Spleen (tissue), 7 donors: ENCODE results near the gene HCAR3.

Experiments
- POLR2A ChIP-seq, 3 donors: fragments of 450-650 bp; IDR thresholded peaks; one replicate each; pipeline ENCODE4 v1.5.1; 2017; ENCODE audit warnings: antibody characterized with exemption in 3 of 3, mild to moderate bottlenecking in 1 of 3
- TF ChIP-seq, protein P1 (sequence below), 11 experiments: fragments of 200-600 bp in 7 of 11; fragments of 450-650 bp in 4 of 11; sonication (generic) in 4 of 11; IDR thresholded peaks in 8 of 11; conservative IDR thresholded peaks in 3 of 11; 1 replicate in 7 of 11; 2 replicates in 4 of 11; pipeline versions ENCODE4 v1.4.0 to v1.8.0; 2016 to 2021; ENCODE audit warnings: antibody characterized with exemption in 11 of 11, inconsistent platforms in 4 of 11, mild to moderate bottlenecking in 1 of 11
- donor health status: DM: no; HTN: no; CAD: no; lungs with moderate emphysema.
- donor health status: DM: no; HTN: no; CAD: no.
- donor health status: DM: no; HTN: no; CAD: no.

DNA sequence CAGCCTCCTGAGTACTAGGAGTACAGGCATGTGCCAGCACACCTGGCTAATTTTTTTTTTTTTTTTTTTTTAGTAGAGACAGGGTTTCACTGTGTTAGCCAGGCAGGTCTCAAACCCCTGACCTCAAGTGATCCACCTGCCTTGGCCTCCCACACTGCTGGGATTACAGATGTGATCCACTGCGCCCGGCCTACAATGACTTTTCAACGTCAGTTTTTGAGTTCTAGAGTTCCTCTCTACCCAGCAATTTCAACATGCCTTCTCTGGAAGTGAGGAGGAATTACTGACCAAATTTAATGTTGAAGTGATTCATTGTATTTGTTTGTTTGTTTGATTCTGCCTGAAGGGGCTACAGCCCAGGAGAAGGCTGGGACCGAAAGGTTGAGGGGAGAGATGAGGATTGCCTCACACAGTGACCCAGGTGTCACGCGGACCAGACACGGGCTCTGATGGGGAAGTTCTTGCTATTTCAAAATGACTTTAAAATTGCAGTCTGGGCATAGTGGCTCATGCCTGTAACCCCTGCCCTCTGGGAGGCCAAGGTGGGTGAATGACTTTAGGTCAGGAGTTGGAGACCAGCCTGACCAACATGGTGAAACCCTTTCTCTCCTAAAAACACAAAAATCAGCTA lies 27.4 kb upstream of the HCAR3 start:
- no peak for TF ChIP-seq POLR2A (IDR thresholded peaks at IDR 0.05)
- TF ChIP-seq, protein P1, sequence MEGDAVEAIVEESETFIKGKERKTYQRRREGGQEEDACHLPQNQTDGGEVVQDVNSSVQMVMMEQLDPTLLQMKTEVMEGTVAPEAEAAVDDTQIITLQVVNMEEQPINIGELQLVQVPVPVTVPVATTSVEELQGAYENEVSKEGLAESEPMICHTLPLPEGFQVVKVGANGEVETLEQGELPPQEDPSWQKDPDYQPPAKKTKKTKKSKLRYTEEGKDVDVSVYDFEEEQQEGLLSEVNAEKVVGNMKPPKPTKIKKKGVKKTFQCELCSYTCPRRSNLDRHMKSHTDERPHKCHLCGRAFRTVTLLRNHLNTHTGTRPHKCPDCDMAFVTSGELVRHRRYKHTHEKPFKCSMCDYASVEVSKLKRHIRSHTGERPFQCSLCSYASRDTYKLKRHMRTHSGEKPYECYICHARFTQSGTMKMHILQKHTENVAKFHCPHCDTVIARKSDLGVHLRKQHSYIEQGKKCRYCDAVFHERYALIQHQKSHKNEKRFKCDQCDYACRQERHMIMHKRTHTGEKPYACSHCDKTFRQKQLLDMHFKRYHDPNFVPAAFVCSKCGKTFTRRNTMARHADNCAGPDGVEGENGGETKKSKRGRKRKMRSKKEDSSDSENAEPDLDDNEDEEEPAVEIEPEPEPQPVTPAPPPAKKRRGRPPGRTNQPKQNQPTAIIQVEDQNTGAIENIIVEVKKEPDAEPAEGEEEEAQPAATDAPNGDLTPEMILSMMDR (IDR thresholded peaks at IDR 0.05 in 8 of 11, conservative IDR thresholded peaks at IDR 0.05 in 3 of 11): no peak
